ENCODE results near the gene ALOX12B. TPM values are rescaled to one million over a fixed set of nuclear protein-coding genes. Genes with fewer than 3 reads are reported as not detected.
"Not testable (repeated sequence)": the region's sequence is repeated elsewhere in the genome, so short reads cannot be mapped to it uniquely, and the experiment has no call there.

Gene ALOX12B
- total RNA-seq, 4 donors from 2014 or later: not detected

DNA sequence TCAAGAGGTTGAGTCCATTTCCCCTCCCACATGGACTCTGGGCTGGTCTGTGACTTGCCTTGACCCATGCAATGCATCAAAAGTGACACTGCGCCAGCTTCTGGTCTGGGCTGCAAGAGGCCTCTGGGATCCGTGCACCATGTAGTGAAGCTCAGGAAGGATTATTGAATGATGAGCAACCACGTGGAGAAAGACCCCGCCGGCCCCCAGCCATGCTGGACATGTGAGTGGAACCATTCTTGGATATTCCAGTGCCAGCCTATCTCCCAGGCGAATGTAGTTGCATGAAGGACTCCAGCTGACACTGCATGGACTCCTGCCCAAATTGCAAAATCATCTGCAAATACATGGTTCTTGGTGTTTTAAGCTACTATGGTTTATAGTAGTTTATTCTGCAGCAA lies 56.3 kb downstream of the ALOX12B start:
- no peak for ATAC-seq (ENCODE audit: low FRiP score)
- no peak for DNase-seq (ENCODE audit: low spot score)
- TF ChIP-seq, protein P1, sequence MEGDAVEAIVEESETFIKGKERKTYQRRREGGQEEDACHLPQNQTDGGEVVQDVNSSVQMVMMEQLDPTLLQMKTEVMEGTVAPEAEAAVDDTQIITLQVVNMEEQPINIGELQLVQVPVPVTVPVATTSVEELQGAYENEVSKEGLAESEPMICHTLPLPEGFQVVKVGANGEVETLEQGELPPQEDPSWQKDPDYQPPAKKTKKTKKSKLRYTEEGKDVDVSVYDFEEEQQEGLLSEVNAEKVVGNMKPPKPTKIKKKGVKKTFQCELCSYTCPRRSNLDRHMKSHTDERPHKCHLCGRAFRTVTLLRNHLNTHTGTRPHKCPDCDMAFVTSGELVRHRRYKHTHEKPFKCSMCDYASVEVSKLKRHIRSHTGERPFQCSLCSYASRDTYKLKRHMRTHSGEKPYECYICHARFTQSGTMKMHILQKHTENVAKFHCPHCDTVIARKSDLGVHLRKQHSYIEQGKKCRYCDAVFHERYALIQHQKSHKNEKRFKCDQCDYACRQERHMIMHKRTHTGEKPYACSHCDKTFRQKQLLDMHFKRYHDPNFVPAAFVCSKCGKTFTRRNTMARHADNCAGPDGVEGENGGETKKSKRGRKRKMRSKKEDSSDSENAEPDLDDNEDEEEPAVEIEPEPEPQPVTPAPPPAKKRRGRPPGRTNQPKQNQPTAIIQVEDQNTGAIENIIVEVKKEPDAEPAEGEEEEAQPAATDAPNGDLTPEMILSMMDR (IDR thresholded peaks at IDR 0.05): no peak

DNA sequence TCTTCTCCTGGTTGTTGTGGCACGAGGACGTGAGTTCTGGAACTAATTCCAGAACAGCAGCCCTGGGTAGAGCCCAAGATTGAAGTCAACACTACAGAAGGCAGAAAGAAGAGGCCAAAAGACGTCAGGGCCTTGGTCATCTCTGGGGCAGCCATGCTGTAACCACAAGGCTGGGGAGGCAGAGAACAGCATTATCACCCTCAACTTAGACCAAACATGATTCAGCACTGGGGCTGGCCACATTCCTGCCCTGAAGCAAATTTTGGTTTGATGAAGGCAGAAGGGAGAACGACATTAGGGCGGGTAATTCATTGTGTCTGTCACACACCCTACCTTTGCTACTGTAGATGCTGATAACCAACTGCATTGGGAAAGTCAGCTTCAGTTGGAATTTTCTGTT lies 58.4 kb downstream of the ALOX12B start:
- TF ChIP-seq, protein P1 (IDR thresholded peaks at IDR 0.05): no peak
- DNase-seq (ENCODE audit: low spot score) (no peak), ATAC-seq (ENCODE audit: low FRiP score) (no peak)

DNA sequence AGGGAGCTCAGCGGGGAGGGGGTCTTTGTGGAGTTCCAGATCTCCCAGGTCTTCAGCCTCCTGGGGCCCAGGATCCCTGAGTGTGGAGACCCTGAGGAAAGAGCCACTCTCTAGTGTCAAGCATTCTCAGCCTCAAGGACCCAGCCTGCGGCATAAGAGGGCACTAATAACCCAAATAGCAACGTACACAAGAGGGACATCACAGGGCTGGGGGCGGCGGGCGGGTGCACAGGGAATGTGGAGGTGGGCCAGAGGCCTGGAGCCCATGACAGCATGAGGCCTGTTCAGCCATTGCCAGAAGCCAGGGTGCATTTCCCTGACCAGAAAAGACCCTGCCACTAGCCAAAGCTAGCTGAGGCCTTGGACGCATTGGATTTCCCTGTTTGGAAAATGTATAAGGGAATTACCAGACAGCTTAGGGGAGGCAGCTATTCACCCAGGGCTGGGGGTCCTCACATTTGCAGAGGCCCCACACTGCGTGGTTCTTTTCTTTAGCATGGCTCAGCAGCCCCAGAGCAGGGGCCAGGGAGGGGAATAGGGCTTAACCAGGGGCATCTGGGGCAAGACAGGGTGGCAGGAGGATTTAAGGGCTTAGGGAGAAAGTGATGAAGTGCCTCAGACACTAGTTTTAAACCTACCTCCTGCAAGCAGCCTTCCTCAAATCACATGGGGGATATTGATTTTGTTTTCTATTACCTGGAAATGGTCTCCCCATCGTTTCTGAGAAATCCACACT lies 62.2 kb downstream of the ALOX12B start:
- TF ChIP-seq, protein P1 (IDR thresholded peaks at IDR 0.05): no peak
- no peak for ATAC-seq (ENCODE audit: low FRiP score)
- no peak for DNase-seq (ENCODE audit: low spot score)

DNA sequence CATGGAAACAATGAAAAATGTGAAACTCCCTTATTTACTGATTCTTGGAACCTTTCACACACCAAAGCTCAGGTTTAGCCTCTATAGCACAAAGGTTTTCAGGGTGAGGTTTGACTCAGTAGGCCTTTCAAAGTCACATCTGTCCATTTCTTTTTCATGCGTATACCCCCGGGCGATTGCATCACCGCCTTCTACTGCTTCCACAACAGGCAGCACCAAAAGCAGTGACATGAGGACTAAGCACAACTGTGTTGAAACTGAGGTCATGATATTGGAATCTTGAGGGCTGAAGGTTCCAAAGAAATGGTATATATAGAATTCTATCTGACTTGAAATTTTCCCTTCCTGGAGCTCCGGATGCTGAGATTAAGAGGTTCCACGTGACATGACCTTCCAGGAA lies 63.4 kb downstream of the ALOX12B start:
- not testable (repeated sequence) for DNase-seq (ENCODE audit: low spot score); ATAC-seq (ENCODE audit: low FRiP score)

Small RNA genes within 50 kb of the gene (small RNA-seq; reads per million reads assigned to genes)
- gene MIR4314: not detected

Other genes starting within 250 kb of the ALOX12B start
- 10 to 100 TPM; 20.2 to 99.9 (median 24.6) TPM for gene TMEM88, start 232.7 kb downstream of the ALOX12B start, total RNA-seq
- 100 to 1,000 TPM in 1 of 4 donors, 10 to 100 TPM in 3; 61.2 to 209 (median 68.2) TPM for gene NAA38, start 230.2 kb downstream of the ALOX12B start, total RNA-seq
- gene CYB5D1, start 229.7 kb downstream of the ALOX12B start, total RNA-seq: 10 to 100 TPM in 1 of 4 donors, 1 to 10 TPM in 3; 9.0 to 33.5 (median 9.3) TPM
- gene CHD3, start 198.9 kb downstream of the ALOX12B start, total RNA-seq: 10 to 100 TPM; 47.0 to 77.6 (median 57.3) TPM
- 10 to 100 TPM in 2 of 4 donors, 1 to 10 TPM in 2; 4.1 to 19.1 (median 9.7) TPM for gene RNF227, start 171.4 kb downstream of the ALOX12B start, total RNA-seq
- 1 to 10 TPM; 1.6 to 2.9 (median 2.6) TPM for gene KCNAB3, start 157.9 kb downstream of the ALOX12B start, total RNA-seq
- 10 to 100 TPM; 30.0 to 73.3 (median 48.3) TPM for gene TRAPPC1, start 155.8 kb downstream of the ALOX12B start, total RNA-seq
- gene CNTROB, start 155.5 kb downstream of the ALOX12B start, total RNA-seq: 10 to 100 TPM; 14.8 to 24.7 (median 19.8) TPM
- gene GUCY2D, start 85.1 kb downstream of the ALOX12B start, total RNA-seq: under 1 TPM in 2 of 4 donors, not detected in 2; 0.09 to 0.12 TPM
- 1 to 10 TPM; 3.8 to 9.8 (median 8.2) TPM for gene ALOX15B, start 48.7 kb downstream of the ALOX12B start, total RNA-seq
- under 1 TPM in 2 of 4 donors, not detected in 2; 0.09 to 0.24 TPM for gene ALOXE3, start 30.8 kb upstream of the ALOX12B start, total RNA-seq
- gene HES7, start 36.4 kb upstream of the ALOX12B start, total RNA-seq: under 1 TPM in 1 of 4 donors, not detected in 3; 0.46 TPM
- gene PER1, start 64.7 kb upstream of the ALOX12B start, total RNA-seq: 100 to 1,000 TPM in 2 of 4 donors, 10 to 100 TPM in 2; 78.8 to 169 (median 122) TPM
- 10 to 100 TPM; 16.8 to 42.1 (median 21.2) TPM for gene VAMP2, start 75.2 kb upstream of the ALOX12B start, total RNA-seq
- gene TMEM107, start 88.7 kb upstream of the ALOX12B start, total RNA-seq: 10 to 100 TPM; 10.9 to 78.4 (median 34.1) TPM
- gene BORCS6, start 102.5 kb upstream of the ALOX12B start, total RNA-seq: 1 to 10 TPM; 4.7 to 9.9 (median 6.7) TPM
- 1 to 10 TPM in 2 of 4 donors, under 1 TPM in 1, not detected in 1; 0.79 to 3.0 (median 2.0) TPM for gene AURKB, start 122.9 kb upstream of the ALOX12B start, total RNA-seq
- gene CTC1, start 160.3 kb upstream of the ALOX12B start, total RNA-seq: 10 to 100 TPM; 13.0 to 31.7 (median 18.9) TPM
- gene PFAS, start 161.6 kb upstream of the ALOX12B start, total RNA-seq: 10 to 100 TPM; 12.9 to 27.7 (median 19.8) TPM
- 10 to 100 TPM; 16.7 to 31.4 (median 23.0) TPM for gene RANGRF, start 201.0 kb upstream of the ALOX12B start, total RNA-seq
- gene SLC25A35, start 207.7 kb upstream of the ALOX12B start, total RNA-seq: 1 to 10 TPM; 1.0 to 4.0 (median 3.1) TPM
- gene ARHGEF15, start 222.5 kb upstream of the ALOX12B start, total RNA-seq: 100 to 1,000 TPM in 1 of 4 donors, 10 to 100 TPM in 2, 1 to 10 TPM in 1; 8.6 to 132 (median 60.4) TPM

Measured in omental fat pad (tissue), 4 donors.